ENCODE measurements around the gene ITIH1.

The ITIH1 gene

GRCh38 chr3:52790741-52791140 is 13.3 kb downstream of the ITIH1 start:
- DNase-seq = no peak

- no peak for DNase-seq
Observed at GRCh38 chr3:52791366-52791765, 14.0 kb downstream of the ITIH1 start.

GRCh38 chr3:52791928-52792327 is 14.5 kb downstream of the ITIH1 start:
- no peak for DNase-seq

- DNase-seq = no peak
Observed at GRCh38 chr3:52792413-52792812, 15.0 kb downstream of the ITIH1 start.

GRCh38 chr3:52792961-52793695 is 15.7 kb downstream of the ITIH1 start:
- no peak for DNase-seq

- no peak for DNase-seq
Observed at GRCh38 chr3:52793702-52794611, 16.6 kb downstream of the ITIH1 start.

GRCh38 chr3:52794612-52795099 is 17.3 kb downstream of the ITIH1 start, which contains the start of gene ITIH3:
ITIH3 (plus strand) TSS chr3:52794796; CDS start chr3:52794804, 8 bp downstream.
- no peak for DNase-seq

- no peak for DNase-seq
Observed at GRCh38 chr3:52795298-52795900, 18.0 kb downstream of the ITIH1 start.

GRCh38 chr3:52796411-52796810 is 19.0 kb downstream of the ITIH1 start:
- DNase-seq = no peak

- DNase-seq = no peak
Observed at GRCh38 chr3:52798376-52798977, 21.1 kb downstream of the ITIH1 start.

- DNase-seq = peak; percentile 36 to 43
Observed at GRCh38 chr3:52798978-52799476, 21.6 kb downstream of the ITIH1 start.

- no peak for DNase-seq
Observed at GRCh38 chr3:52800079-52800478, 22.7 kb downstream of the ITIH1 start.

GRCh38 chr3:52801839-52802238 is 24.4 kb downstream of the ITIH1 start:
- DNase-seq = no peak

GRCh38 chr3:52805270-52806039 is 28.1 kb downstream of the ITIH1 start:
- DNase-seq = no peak

GRCh38 chr3:52809149-52809548 is 31.8 kb downstream of the ITIH1 start:
- no peak for DNase-seq

GRCh38 chr3:52809662-52810377 is 32.4 kb downstream of the ITIH1 start:
- DNase-seq = no peak

- no peak for DNase-seq
Observed at GRCh38 chr3:52810923-52811322, 33.5 kb downstream of the ITIH1 start.

- DNase-seq = no peak
Observed at GRCh38 chr3:52811452-52812011, 34.1 kb downstream of the ITIH1 start.

- DNase-seq = no peak
Observed at GRCh38 chr3:52813810-52814209, 36.4 kb downstream of the ITIH1 start.

GRCh38 chr3:52816199-52816598 is 38.8 kb downstream of the ITIH1 start:
- DNase-seq = no peak

- DNase-seq = no peak
Observed at GRCh38 chr3:52816654-52817053, 39.3 kb downstream of the ITIH1 start.
